GM12878 (cell line): Measurements from ENCODE around the gene KLB. TPM values are rescaled to one million over a fixed set of nuclear protein-coding genes. Genes with fewer than 3 reads are reported as not detected.

Experiments used
- ATAC-seq: fragments of 200-7000 bp; cut with Tn5 transposase; 3 replicates; pipeline ENCODE4 v1.9.1; 2020; ENCODE audit warnings: mild to moderate bottlenecking, moderate library complexity
- BruUV-seq: library from RNA; stranded (reverse); fragments of 400-500 nt; replicated peaks from 2 replicates; lab custom pipeline; 2021; lab: Mats Ljungman, UMichigan
- CTCF ChIA-PET: fragments of 300-600 bp; sonication (Branson Sonifier 250); formaldehyde crosslinking; extraction: SDS; loops from one replicate; lab custom pipeline; 2021; ENCODE audit warnings: inconsistent platforms; lab: Yijun Ruan, JAX
- POLR2A ChIA-PET: fragments of 350-600 bp; formaldehyde crosslinking; extraction: SDS; loops from one replicate; lab custom pipeline; 2021; ENCODE audit warnings: inconsistent platforms; lab: Charles Lee
- RAD21 ChIA-PET: fragments of 300-600 bp; sonication (Branson Sonifier 250); formaldehyde crosslinking; loops from one replicate; lab custom pipeline; 2023; ENCODE audit warnings: antibody characterized with exemption; ENCODE audit not compliant: unreplicated experiment; lab: Charles Lee
- SMC1A ChIA-PET: fragments of 300-600 bp; sonication (Branson Sonifier 250); formaldehyde crosslinking; loops from one replicate; lab custom pipeline; 2023; ENCODE audit not compliant: unreplicated experiment, uncharacterized antibody; lab: Charles Lee
- DNase-seq: peaks from one replicate; pipeline ENCODE4 v3.0.0-alpha.2; 2011; ENCODE audit warnings: low read depth, low spot score
- FAIRE-seq: peaks from 3 replicates; lab custom pipeline; 2011; peaks lifted over from hg19 to GRCh38; lab: Jason Lieb, UNC
- H2AFZ ChIP-seq: 2 replicates; pipeline ENCODE4 v1.6.0; 2011; ENCODE audit warnings: low read depth, low read length, control low read depth; ENCODE audit not compliant: control insufficient read depth
- H3K27ac ChIP-seq: 2 replicates; pipeline ENCODE4 v1.5.1; 2011; ENCODE audit warnings: control low read depth; ENCODE audit not compliant: control insufficient read depth, insufficient read depth
- H3K27me3 ChIP-seq, 2 experiments: replicated peaks in 1 of 2; 2 replicates each; pipeline versions ENCODE4 v1.6.0 to v1.6.1; 2011; ENCODE audit warnings: low read length in 1 of 2; ENCODE audit not compliant: control insufficient read depth in 2 of 2, insufficient read depth in 2 of 2
- H3K36me3 ChIP-seq, 2 experiments: 2 replicates each; pipeline ENCODE4 v1.5.1; 2011; ENCODE audit warnings: low read length in 1 of 2; ENCODE audit not compliant: control insufficient read depth in 2 of 2, insufficient read depth in 2 of 2
- H3K4me1 ChIP-seq: 2 replicates; pipeline ENCODE4 v1.6.1; 2011; ENCODE audit warnings: mild to moderate bottlenecking, low read length, moderate library complexity, mixed read lengths; ENCODE audit not compliant: control insufficient read depth, insufficient read depth
- H3K4me2 ChIP-seq: 2 replicates; pipeline ENCODE4 v1.6.0; 2011; ENCODE audit warnings: control low read depth; ENCODE audit not compliant: control insufficient read depth, insufficient read depth
- H3K4me3 ChIP-seq: fragments of 200-600 bp; sonication (generic); 2 replicates; pipeline ENCODE4 v1.5.1; 2016
- H3K79me2 ChIP-seq: 2 replicates; pipeline ENCODE4 v1.6.0; 2011; ENCODE audit warnings: low read length; ENCODE audit not compliant: control insufficient read depth, insufficient read depth
- H3K9ac ChIP-seq: 2 replicates; pipeline ENCODE4 v1.8.0; 2011; ENCODE audit warnings: low read length, control low read depth, mixed read lengths; ENCODE audit not compliant: control insufficient read depth, insufficient read depth
- H3K9me3 ChIP-seq: replicated peaks from 3 replicates; pipeline ENCODE4 v1.5.1; 2011; ENCODE audit warnings: mild to moderate bottlenecking, low read length; ENCODE audit not compliant: control insufficient read depth, insufficient read depth
- H4K20me1 ChIP-seq: 2 replicates; pipeline ENCODE4 v1.6.0; 2011; ENCODE audit not compliant: control insufficient read depth, insufficient read depth
- DPF2 ChIP-seq: fragments of 450-650 bp; IDR thresholded peaks from 2 replicates; pipeline ENCODE4 v1.6.1; 2017; ENCODE audit warnings: mild to moderate bottlenecking
- LARP7 ChIP-seq: fragments of 450-650 bp; IDR thresholded peaks from 2 replicates; pipeline ENCODE4 v1.6.1; 2017; ENCODE audit warnings: mild to moderate bottlenecking
- ZNF207 ChIP-seq: fragments of 450-650 bp; IDR thresholded peaks from 2 replicates; pipeline ENCODE4 v1.6.1; 2014; ENCODE audit warnings: antibody characterized with exemption, mild to moderate bottlenecking, borderline replicate concordance
- ZNF274 ChIP-seq: IDR thresholded peaks from one replicate; pipeline ENCODE4 v1.8.0; 2011; ENCODE audit not compliant: insufficient read length, insufficient read depth
- ZNF384 ChIP-seq: IDR thresholded peaks from 2 replicates; pipeline ENCODE4 v1.6.1; 2012; ENCODE audit warnings: low read depth, mild to moderate bottlenecking, low read length, improper control_type of control experiment, borderline replicate concordance
- WGBS: methylation state at CpG from one replicate; pipeline ENCODE4 v1.1.6; 2016; ENCODE audit warnings: low lambda C conversion rate; ENCODE audit not compliant: insufficient replicate concordance, insufficient coverage; ENCODE audit errors: missing lambda C conversion rate; 5-methylcytosine and 5-hydroxymethylcytosine counted together
- in situ Hi-C: fragments of 300-500 bp; cut with MboI; formaldehyde crosslinking; loops from 9 replicates; pipeline ENCODE4 v1.14.3; 2018; ENCODE audit warnings: mixed read lengths
- intact Hi-C: fragments of 100-400 bp; cut with micrococcal nuclease; formaldehyde crosslinking; loops from one replicate; pipeline ENCODE4 v1.14.2; 2022; ENCODE audit not compliant: unreplicated experiment
- polyA plus RNA-seq, 11 experiments: library from polyadenylated mRNA; depleted of rRNA in 4 of 11; unstranded in 6 of 11; stranded (reverse) in 5 of 11; fragments of >200 nt; fragmentation: Nextera tagmentation in 4 of 11; fragmentation: Illumina TruSeq in 1 of 11; extraction: Ambion mirVana in 4 of 11; extraction: Trizol in 1 of 11; gene quantifications; 1 replicate in 1 of 11; 2 replicates in 10 of 11; pipeline versions ENCODE4 v1.2.1 to v1.2.3, GENCODE V29; 2011 to 2016; ENCODE audit warnings: inconsistent platforms in 2 of 11, missing spikeins in 2 of 11, low read depth in 1 of 11
- total RNA-seq, 4 experiments: library from RNA; depleted of rRNA in 3 of 4; stranded (reverse); fragments of >200 nt in 3 of 4; fragmentation: Illumina TruSeq in 1 of 4; extraction: Trizol in 1 of 4; gene quantifications; 2 replicates each; pipeline versions ENCODE4 v1.2.1 to v1.2.3, GENCODE V29; 2013 to 2021
- TF ChIP-seq, protein P1 (sequence below): fragments of 450-650 bp; IDR thresholded peaks from 2 replicates; pipeline ENCODE4 v1.6.1; 2016; ENCODE audit warnings: mild to moderate bottlenecking
- TF ChIP-seq, protein P2 (sequence below): IDR thresholded peaks from 2 replicates; pipeline ENCODE4 v1.6.1; 2012; ENCODE audit warnings: low read length, inconsistent platforms

The KLB gene
- total and polyA plus RNA-seq, 10 of the 15 experiments (the other 5 are each of a cell fraction or from before 2014, with no cell fraction given): under 0.01 to 0.13 (median 0.04) TPM; not detected in 1

DNA sequence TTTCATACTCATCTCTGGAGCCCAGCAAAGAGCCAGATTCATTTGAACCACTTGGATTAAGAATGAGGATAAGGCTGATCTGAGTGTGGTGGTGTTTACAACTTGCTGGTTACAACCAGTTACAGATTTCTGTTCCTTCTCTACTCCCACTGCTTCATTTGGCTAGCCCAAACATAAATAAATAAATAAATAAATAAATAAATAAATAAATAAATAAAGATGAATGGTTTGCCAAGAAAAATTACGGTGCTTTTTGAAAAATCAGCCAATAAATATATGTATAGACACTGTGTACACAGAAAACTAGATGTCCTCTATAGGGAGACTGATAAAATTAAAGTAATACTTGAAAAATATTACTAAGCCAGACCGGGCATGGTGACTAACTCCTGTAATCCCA lies 34.9 kb downstream of the KLB start:
- H3K79me2 ChIP-seq: no peaks in the 10 kb centered on the region
- WGBS: 84% methylated on average over 2 of the region's 2 CpGs

More for the DNA sequence above, 34.9 kb downstream of the KLB start:
- intact Hi-C loops: no loop called here
- no peak overlapping the region for H3K4me3 ChIP-seq
- no peaks in the 10 kb centered on the region; a peak in 1 of 4 replicates for H3K27me3 ChIP-seq
- RAD21 ChIA-PET: interaction anchor here (0.6 kb wide), 1 partner anchor 264 kb away, joined by 4 read pairs; no protein-coding TSS in a partner anchor
- SMC1A ChIA-PET: no interaction called here
- no TSS peak for BruUV-seq
- no peak overlapping the region for H3K9ac ChIP-seq
- H3K27ac ChIP-seq: no peak overlapping the region
- POLR2A ChIA-PET: no interaction called here
- FAIRE-seq (no peak), ATAC-seq (no peak), DNase-seq (no peak)
- in situ Hi-C loops: loop anchor here (25.0 kb wide), 1 partner anchor 529 kb away; no protein-coding TSS in a partner anchor
- no peak overlapping the region for H3K4me2 ChIP-seq
- TF ChIP-seq DPF2 (no peak), LARP7 (no peak), ZNF274 (no peak), ZNF384 (no peak), ZNF207 (no peak)
- TF ChIP-seq, protein P1, sequence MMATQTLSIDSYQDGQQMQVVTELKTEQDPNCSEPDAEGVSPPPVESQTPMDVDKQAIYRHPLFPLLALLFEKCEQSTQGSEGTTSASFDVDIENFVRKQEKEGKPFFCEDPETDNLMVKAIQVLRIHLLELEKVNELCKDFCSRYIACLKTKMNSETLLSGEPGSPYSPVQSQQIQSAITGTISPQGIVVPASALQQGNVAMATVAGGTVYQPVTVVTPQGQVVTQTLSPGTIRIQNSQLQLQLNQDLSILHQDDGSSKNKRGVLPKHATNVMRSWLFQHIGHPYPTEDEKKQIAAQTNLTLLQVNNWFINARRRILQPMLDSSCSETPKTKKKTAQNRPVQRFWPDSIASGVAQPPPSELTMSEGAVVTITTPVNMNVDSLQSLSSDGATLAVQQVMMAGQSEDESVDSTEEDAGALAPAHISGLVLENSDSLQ: no peak
- TF ChIP-seq, protein P2, sequence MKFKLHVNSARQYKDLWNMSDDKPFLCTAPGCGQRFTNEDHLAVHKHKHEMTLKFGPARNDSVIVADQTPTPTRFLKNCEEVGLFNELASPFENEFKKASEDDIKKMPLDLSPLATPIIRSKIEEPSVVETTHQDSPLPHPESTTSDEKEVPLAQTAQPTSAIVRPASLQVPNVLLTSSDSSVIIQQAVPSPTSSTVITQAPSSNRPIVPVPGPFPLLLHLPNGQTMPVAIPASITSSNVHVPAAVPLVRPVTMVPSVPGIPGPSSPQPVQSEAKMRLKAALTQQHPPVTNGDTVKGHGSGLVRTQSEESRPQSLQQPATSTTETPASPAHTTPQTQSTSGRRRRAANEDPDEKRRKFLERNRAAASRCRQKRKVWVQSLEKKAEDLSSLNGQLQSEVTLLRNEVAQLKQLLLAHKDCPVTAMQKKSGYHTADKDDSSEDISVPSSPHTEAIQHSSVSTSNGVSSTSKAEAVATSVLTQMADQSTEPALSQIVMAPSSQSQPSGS: no peak
- H4K20me1 ChIP-seq: no peaks in the 10 kb centered on the region
- H2AFZ ChIP-seq: no peak overlapping the region
- H3K9me3 ChIP-seq: no peaks in the 10 kb centered on the region
- CTCF ChIA-PET: interaction anchor here (0.9 kb wide), 1 partner anchor 638 kb away, joined by 3 read pairs; no protein-coding TSS in a partner anchor
- no peaks in the 10 kb centered on the region for H3K36me3 ChIP-seq
- H3K4me1 ChIP-seq: no peaks in the 10 kb centered on the region
